C1 segment of cervical spinal cord (tissue), 14 donors: ENCODE results near the gene HMX1.

ENCODE experiments used
- DNase-seq, 14 donors: peaks; one replicate each; lab custom pipeline; 2025; lab: John Stamatoyannopoulos, UW

HMX1 gene

GRCh38 chr4:8820178-8821102 is 51.2 kb downstream of the HMX1 start:
- no peak for DNase-seq

DNA sequence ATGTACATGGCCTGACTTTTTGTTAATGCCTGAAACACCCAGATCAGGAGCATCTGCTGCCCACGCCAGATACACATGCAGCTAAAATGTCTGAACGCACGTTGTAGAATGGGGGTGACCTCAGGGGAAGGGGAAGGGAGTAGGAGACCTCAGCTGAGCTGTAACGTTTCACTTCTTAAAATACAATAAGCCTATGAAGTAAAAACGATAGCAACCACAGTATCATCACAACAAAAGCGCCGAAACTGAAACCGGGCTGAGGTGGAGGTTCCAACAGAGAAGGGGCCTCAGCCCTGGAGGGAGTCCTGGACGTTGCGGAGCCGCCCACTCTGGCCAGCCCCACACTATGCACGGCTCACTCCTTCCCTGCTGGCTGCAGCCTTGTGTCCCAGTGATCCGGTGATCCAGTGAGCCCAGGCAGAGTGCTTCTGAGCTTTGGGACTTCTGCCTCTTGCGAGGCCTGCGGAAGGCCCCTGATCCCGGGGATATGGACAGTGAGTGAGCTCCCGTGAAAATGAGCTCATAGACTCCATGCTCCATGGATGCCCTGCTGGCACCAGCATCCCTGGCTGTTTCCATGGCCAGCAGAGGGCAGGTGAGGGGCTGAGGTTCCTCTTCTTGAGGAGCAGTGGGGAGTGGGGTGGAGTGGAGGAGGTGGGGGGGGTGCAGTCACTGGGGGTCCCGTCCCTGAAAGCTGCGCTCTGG is 52.0 kb downstream of the HMX1 start:
- DNase-seq, result no peak

GRCh38 chr4:8819019-8819418 is 52.6 kb downstream of the HMX1 start:
- no peak for DNase-seq

DNA sequence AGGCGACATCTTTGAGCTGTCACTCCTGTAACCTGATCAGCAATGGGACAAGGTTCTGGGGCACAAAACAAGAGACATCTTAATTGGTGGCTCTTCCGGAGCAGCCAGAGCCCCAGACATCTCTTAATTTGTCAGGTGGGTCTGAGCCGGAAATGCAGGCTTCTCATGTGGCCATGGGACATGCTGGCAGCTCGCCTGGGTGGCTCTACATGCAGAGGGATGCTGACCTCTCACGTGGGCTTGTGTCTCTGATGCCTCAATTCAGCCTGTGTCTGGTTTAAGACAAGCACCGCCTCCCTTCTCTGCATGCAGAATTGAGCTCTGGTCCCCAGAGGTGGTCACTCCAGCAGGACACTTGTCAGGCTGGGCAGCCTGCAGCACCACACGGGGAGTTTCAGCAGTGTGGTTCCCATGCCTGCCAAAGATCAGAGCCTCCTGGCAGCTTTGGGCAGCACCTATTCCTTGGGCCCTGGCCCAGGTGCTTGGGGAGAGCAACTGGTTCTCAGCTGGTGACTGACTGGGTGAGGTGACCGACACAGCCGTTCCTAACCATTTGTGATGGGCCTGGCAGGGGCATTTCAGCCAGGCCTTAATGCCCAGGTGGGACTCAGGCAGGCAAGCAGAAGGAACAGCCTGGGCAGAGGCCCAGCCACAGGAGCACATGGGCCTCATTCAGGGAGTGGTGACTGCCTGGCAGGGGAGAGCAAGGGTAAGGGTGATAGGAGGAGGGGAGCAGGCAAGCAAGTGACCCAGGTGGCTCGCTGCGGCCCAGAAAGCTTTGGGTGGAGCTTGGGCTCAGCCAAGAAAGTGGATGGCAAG is 53.4 kb downstream of the HMX1 start:
- DNase-seq, result no peak

- DNase-seq, result no peak
Observed at GRCh38 chr4:8817813-8818062, 53.9 kb downstream of the HMX1 start.

- no peak for DNase-seq
Observed at GRCh38 chr4:8817096-8817812, 54.4 kb downstream of the HMX1 start.
